GM23248 (cell line): Measurements from ENCODE around the gene ABCF1. TPM values are rescaled to one million over a fixed set of nuclear protein-coding genes. Genes with fewer than 3 reads are reported as not detected.
A peak's percentile ranks its signal among the peaks of the same experiment; 100 is the strongest.

ENCODE experiments used
- DNase-seq: peaks from one replicate; pipeline ENCODE4 v3.0.0-alpha.2; 2015
- H2AFZ ChIP-seq: fragments of 200-600 bp; sonication (generic); 2 replicates; pipeline ENCODE4 v1.6.1; 2016; ENCODE audit warnings: antibody characterized with exemption
- H3F3A ChIP-seq: fragments of 200-600 bp; sonication (generic); 2 replicates; pipeline ENCODE4 v1.6.1; 2016; ENCODE audit warnings: mild to moderate bottlenecking, antibody characterized with exemption, mixed run types; ENCODE audit not compliant: insufficient read depth
- H3K27ac ChIP-seq: fragments of 200-600 bp; sonication (generic); 2 replicates; pipeline ENCODE4 v1.5.1; 2016; ENCODE audit warnings: mild to moderate bottlenecking
- H3K27me3 ChIP-seq: fragments of 200-600 bp; sonication (generic); replicated peaks from 2 replicates; pipeline ENCODE4 v1.6.1; 2016; ENCODE audit warnings: mild to moderate bottlenecking; ENCODE audit not compliant: insufficient read depth
- H3K36me3 ChIP-seq: fragments of 200-600 bp; sonication (generic); 2 replicates; pipeline ENCODE4 v1.6.1; 2016; ENCODE audit warnings: low read depth, mild to moderate bottlenecking
- H3K4me1 ChIP-seq: fragments of 200-600 bp; sonication (generic); 2 replicates; pipeline ENCODE4 v1.6.1; 2016; ENCODE audit warnings: mild to moderate bottlenecking; ENCODE audit not compliant: insufficient read depth
- H3K4me2 ChIP-seq: fragments of 200-600 bp; sonication (generic); one replicate; pipeline ENCODE4 v1.6.1; 2016; ENCODE audit warnings: mild to moderate bottlenecking; ENCODE audit not compliant: unreplicated experiment
- H3K4me3 ChIP-seq: fragments of 200-600 bp; sonication (generic); 2 replicates; pipeline ENCODE4 v1.5.1; 2016; ENCODE audit warnings: mild to moderate bottlenecking
- H3K79me2 ChIP-seq: fragments of 200-600 bp; sonication (generic); 2 replicates; pipeline ENCODE4 v1.6.1; 2016; ENCODE audit warnings: mild to moderate bottlenecking; ENCODE audit not compliant: insufficient read depth
- H3K9ac ChIP-seq: fragments of 200-600 bp; sonication (generic); 2 replicates; pipeline ENCODE4 v1.6.1; 2016; ENCODE audit warnings: mild to moderate bottlenecking
- H3K9me2 ChIP-seq: fragments of 200-600 bp; sonication (generic); 2 replicates; pipeline ENCODE4 v1.6.1; 2016; ENCODE audit warnings: mixed run types, mild to moderate bottlenecking, moderate library complexity; ENCODE audit not compliant: insufficient read depth
- H3K9me3 ChIP-seq: fragments of 200-600 bp; sonication (generic); one replicate; pipeline ENCODE4 v1.6.1; 2017; ENCODE audit warnings: low read depth
- H4K20me1 ChIP-seq: fragments of 200-600 bp; sonication (generic); 2 replicates; pipeline ENCODE4 v1.6.0; 2016; ENCODE audit not compliant: insufficient read depth
- EZH2 ChIP-seq: fragments of 200-600 bp; sonication (generic); IDR thresholded peaks from 2 replicates; pipeline ENCODE4 v1.6.1; 2018; ENCODE audit warnings: antibody characterized with exemption, mild to moderate bottlenecking; ENCODE audit not compliant: insufficient read depth, poor library complexity, severe bottlenecking
- EZH2phosphoT487 ChIP-seq: fragments of 200-600 bp; sonication (generic); IDR thresholded peaks from 2 replicates; pipeline ENCODE4 v1.6.1; 2018; ENCODE audit warnings: antibody characterized with exemption, moderate library complexity, mild to moderate bottlenecking, low read depth; ENCODE audit not compliant: insufficient read depth
- WGBS, 2 experiments: methylation state at CpG; one replicate each; pipeline ENCODE4 v1.1.6; 2015 to 2017; ENCODE audit warnings: low lambda C conversion rate in 2 of 2, low coverage in 1 of 2; ENCODE audit errors: missing lambda C conversion rate in 2 of 2; 5-methylcytosine and 5-hydroxymethylcytosine counted together
- in situ Hi-C: fragments of 300-500 bp; cut with MboI; formaldehyde crosslinking; loops from 2 replicates; pipeline ENCODE4 v1.15.0; 2020
- polyA plus RNA-seq: library from polyadenylated mRNA; unstranded; fragments of >200 nt; fragmentation: Nextera tagmentation; extraction: Ambion mirVana; gene quantifications from 2 replicates; pipeline ENCODE4 v1.2.1, GENCODE V29; 2016
- total RNA-seq: library from RNA; depleted of rRNA; stranded (reverse); fragments of >200 nt; shearing (Covaris generic); gene quantifications from 2 replicates; pipeline ENCODE4 v1.2.3, GENCODE V29; 2014

The ABCF1 gene
- total and polyA plus RNA-seq, 2 experiments from 2014 or later, result 31.3 to 39.7 TPM

DNA sequence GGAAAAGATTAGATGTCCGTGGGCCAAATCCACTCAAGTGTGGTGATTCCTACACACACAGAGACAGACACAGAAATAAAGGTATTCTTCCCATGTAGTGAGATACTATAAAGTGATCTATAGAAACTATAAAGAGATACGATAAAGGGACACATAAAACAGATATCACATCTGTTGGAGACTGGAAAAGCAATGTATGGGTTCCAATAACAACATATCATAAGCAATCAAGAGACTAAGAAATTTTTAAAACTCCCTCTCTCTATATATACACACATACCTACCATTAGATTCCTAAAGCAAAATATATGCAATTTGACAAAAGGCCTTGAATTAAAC, 40.6 kb downstream of the ABCF1 start:
- no peak overlapping the region for H3K9ac ChIP-seq
- peaks cover 19% of the 10 kb centered on the region for H3K36me3 ChIP-seq
- no peaks in the 10 kb centered on the region for H3K9me3 ChIP-seq
- TF ChIP-seq EZH2, result no peak
- no peak for TF ChIP-seq EZH2phosphoT487
- H3K27me3 ChIP-seq, result no peaks in the 10 kb centered on the region
- H3K9me2 ChIP-seq, result no peaks in the 10 kb centered on the region
- H3K4me2 ChIP-seq, result no peak overlapping the region
- H3K79me2 ChIP-seq, result peaks cover 62% of the 10 kb centered on the region
- H3K27ac ChIP-seq, result peak overlapping the region; percentile 6; the same call in 1 of the 2 replicates
- in situ Hi-C loops, result no loop called here
- DNase-seq, result no peak
- peaks cover 94% of the 10 kb centered on the region for H3F3A ChIP-seq
- no peak overlapping the region for H3K4me3 ChIP-seq
- peaks cover 23% of the 10 kb centered on the region for H3K4me1 ChIP-seq
- no peaks in the 10 kb centered on the region for H4K20me1 ChIP-seq
- no peak overlapping the region for H2AFZ ChIP-seq
- 17 to 26% methylated on average over 2 of the region's 2 CpGs for WGBS, 2 experiments

- H3K9me2 ChIP-seq, result no peaks in the 10 kb centered on the region
- H3K79me2 ChIP-seq, result peaks cover 64% of the 10 kb centered on the region
- no peaks in the 10 kb centered on the region for H3K27me3 ChIP-seq
- H4K20me1 ChIP-seq, result no peaks in the 10 kb centered on the region
- peak overlapping the region; percentile 98 for H3K27ac ChIP-seq
- H2AFZ ChIP-seq, result no peak overlapping the region
- no peak overlapping the region for H3K4me3 ChIP-seq
- TF ChIP-seq EZH2phosphoT487 (no peak), EZH2 (no peak)
- H3K9ac ChIP-seq, result no peak overlapping the region
- peaks cover 23% of the 10 kb centered on the region for H3K4me1 ChIP-seq
- no peak overlapping the region for H3K4me2 ChIP-seq
- no peaks in the 10 kb centered on the region for H3K9me3 ChIP-seq
- peak; percentile 66 for DNase-seq
- H3F3A ChIP-seq, result peaks cover 92% of the 10 kb centered on the region
- in situ Hi-C loops, result no loop called here
- WGBS, 2 experiments, result 86 to 95% methylated on average over 1 of the region's 1 CpG
- H3K36me3 ChIP-seq, result peaks cover 19% of the 10 kb centered on the region
Measured at GRCh38 chr6:30612213-30612612, 41.0 kb downstream of the ABCF1 start.

GRCh38 chr6:30612687-30613248, 41.5 kb downstream of the ABCF1 start:
- no peak overlapping the region for H3K9ac ChIP-seq
- DNase-seq, result peak; percentile 54
- H3K79me2 ChIP-seq, result peaks cover 60% of the 10 kb centered on the region
- no peaks in the 10 kb centered on the region for H3K27me3 ChIP-seq
- H3F3A ChIP-seq, result peaks cover 87% of the 10 kb centered on the region
- no peak overlapping the region for H3K4me3 ChIP-seq
- 57 to 58% methylated on average over 6 of the region's 6 CpGs for WGBS, 2 experiments
- H3K36me3 ChIP-seq, result peaks cover 13% of the 10 kb centered on the region
- H2AFZ ChIP-seq, result no peak overlapping the region
- peak overlapping the region; percentile 98 for H3K27ac ChIP-seq
- in situ Hi-C loops, result no loop called here
- peak overlapping the region; percentile 95 for H3K4me2 ChIP-seq
- H3K9me2 ChIP-seq, result no peaks in the 10 kb centered on the region
- H4K20me1 ChIP-seq, result no peaks in the 10 kb centered on the region
- no peaks in the 10 kb centered on the region for H3K9me3 ChIP-seq
- H3K4me1 ChIP-seq, result peaks cover 23% of the 10 kb centered on the region
- TF ChIP-seq EZH2, result no peak
- TF ChIP-seq EZH2phosphoT487, result no peak

GRCh38 chr6:30613251-30614043, 42.2 kb downstream of the ABCF1 start:
- H2AFZ ChIP-seq, result no peak overlapping the region
- H3K36me3 ChIP-seq, result peaks cover 13% of the 10 kb centered on the region
- H4K20me1 ChIP-seq, result no peaks in the 10 kb centered on the region
- no peaks in the 10 kb centered on the region for H3K9me3 ChIP-seq
- peak overlapping the region; percentile 100 for H3K9ac ChIP-seq
- TF ChIP-seq EZH2, result no peak
- no peak for TF ChIP-seq EZH2phosphoT487
- in situ Hi-C loops, result no loop called here
- H3K27ac ChIP-seq, result peak overlapping the region; percentile 98
- H3F3A ChIP-seq, result peaks cover 81% of the 10 kb centered on the region
- H3K27me3 ChIP-seq, result no peaks in the 10 kb centered on the region
- H3K79me2 ChIP-seq, result peaks cover 64% of the 10 kb centered on the region
- peaks cover 24% of the 10 kb centered on the region for H3K4me1 ChIP-seq
- peak overlapping the region; percentile 95 for H3K4me2 ChIP-seq
- H3K4me3 ChIP-seq, result peak overlapping the region; percentile 98
- H3K9me2 ChIP-seq, result no peaks in the 10 kb centered on the region
- DNase-seq, result peak; percentile 39
